WTC11 (cell line): Measurements from ENCODE around the gene LRRN3.

ENCODE experiments used
- EMX1 ChIP-seq: fragments of 250-450 bp; sonication (Bioruptor Pico); IDR thresholded peaks from 2 replicates; pipeline ENCODE4 v1.8.0; 2021; ENCODE audit warnings: mild to moderate bottlenecking
- JUN ChIP-seq: sonication (generic); formaldehyde crosslinking; IDR thresholded peaks from 2 replicates; pipeline ENCODE4 v1.8.0; 2023; ENCODE audit warnings: mild to moderate bottlenecking, missing genetic modification reagents
- TCF7 ChIP-seq: sonication (generic); formaldehyde crosslinking; IDR thresholded peaks from 2 replicates; pipeline ENCODE4 v1.8.0; 2022; ENCODE audit warnings: mild to moderate bottlenecking, low read depth, missing genetic modification reagents, moderate library complexity
- TP53 ChIP-seq: sonication (generic); formaldehyde crosslinking; IDR thresholded peaks from 2 replicates; pipeline ENCODE4 v1.8.1; 2023; ENCODE audit warnings: mild to moderate bottlenecking, missing genetic modification reagents
- TF ChIP-seq, protein P1 (sequence below): fragments of 200-600 bp; IDR thresholded peaks from 2 replicates; pipeline ENCODE4 v1.8.0; 2022; ENCODE audit warnings: antibody characterized with exemption
- TF ChIP-seq, protein P2 (sequence below): sonication (generic); formaldehyde crosslinking; IDR thresholded peaks from 2 replicates; pipeline ENCODE4 v1.8.0; 2022; ENCODE audit warnings: mild to moderate bottlenecking, missing genetic modification reagents
- TF ChIP-seq, protein P3 (sequence below): sonication (generic); formaldehyde crosslinking; conservative IDR thresholded peaks from 2 replicates; pipeline ENCODE4 v1.8.1; 2022; ENCODE audit warnings: mild to moderate bottlenecking, missing genetic modification reagents
- TF ChIP-seq, protein P4 (sequence below): sonication (generic); formaldehyde crosslinking; IDR thresholded peaks from 2 replicates; pipeline ENCODE4 v1.8.1; 2023; ENCODE audit warnings: mild to moderate bottlenecking, missing genetic modification reagents, moderate library complexity
- TF ChIP-seq, protein P5 (sequence below): sonication (generic); formaldehyde crosslinking; IDR thresholded peaks from 2 replicates; pipeline ENCODE4 v1.8.1; 2022; ENCODE audit warnings: low read depth, mild to moderate bottlenecking, moderate library complexity, missing genetic modification reagents, borderline replicate concordance
- TF ChIP-seq, protein P6 (sequence below): sonication (generic); formaldehyde crosslinking; IDR thresholded peaks from 2 replicates; pipeline ENCODE4 v1.8.1; 2023; ENCODE audit warnings: mild to moderate bottlenecking, missing genetic modification reagents, moderate library complexity

DNA sequence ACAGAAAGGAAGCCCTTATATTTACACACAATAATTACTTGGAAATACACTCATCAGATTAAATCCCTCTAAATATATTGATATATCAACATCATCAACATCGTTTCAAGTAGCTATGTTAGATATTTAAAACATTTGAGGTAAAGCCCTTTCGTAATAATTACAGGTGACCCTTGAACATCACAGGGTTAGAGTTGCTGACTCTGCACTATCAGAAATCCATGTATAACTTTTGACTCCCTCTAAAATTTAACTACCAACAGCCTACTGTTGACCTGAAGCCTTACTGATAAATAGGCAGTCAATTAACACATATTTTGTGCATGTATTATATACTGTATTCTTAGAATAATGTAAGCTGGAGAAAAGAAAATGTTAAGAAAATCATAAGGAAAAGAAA, 34.6 kb upstream of the LRRN3 start:
- TF ChIP-seq, protein P1, sequence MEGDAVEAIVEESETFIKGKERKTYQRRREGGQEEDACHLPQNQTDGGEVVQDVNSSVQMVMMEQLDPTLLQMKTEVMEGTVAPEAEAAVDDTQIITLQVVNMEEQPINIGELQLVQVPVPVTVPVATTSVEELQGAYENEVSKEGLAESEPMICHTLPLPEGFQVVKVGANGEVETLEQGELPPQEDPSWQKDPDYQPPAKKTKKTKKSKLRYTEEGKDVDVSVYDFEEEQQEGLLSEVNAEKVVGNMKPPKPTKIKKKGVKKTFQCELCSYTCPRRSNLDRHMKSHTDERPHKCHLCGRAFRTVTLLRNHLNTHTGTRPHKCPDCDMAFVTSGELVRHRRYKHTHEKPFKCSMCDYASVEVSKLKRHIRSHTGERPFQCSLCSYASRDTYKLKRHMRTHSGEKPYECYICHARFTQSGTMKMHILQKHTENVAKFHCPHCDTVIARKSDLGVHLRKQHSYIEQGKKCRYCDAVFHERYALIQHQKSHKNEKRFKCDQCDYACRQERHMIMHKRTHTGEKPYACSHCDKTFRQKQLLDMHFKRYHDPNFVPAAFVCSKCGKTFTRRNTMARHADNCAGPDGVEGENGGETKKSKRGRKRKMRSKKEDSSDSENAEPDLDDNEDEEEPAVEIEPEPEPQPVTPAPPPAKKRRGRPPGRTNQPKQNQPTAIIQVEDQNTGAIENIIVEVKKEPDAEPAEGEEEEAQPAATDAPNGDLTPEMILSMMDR: no peak
- TF ChIP-seq JUN (CRISPR knock-in tag) (no peak), EMX1 (no peak), TP53 (no peak), TCF7 (CRISPR knock-in tag) (no peak)
- TF ChIP-seq, protein P2, sequence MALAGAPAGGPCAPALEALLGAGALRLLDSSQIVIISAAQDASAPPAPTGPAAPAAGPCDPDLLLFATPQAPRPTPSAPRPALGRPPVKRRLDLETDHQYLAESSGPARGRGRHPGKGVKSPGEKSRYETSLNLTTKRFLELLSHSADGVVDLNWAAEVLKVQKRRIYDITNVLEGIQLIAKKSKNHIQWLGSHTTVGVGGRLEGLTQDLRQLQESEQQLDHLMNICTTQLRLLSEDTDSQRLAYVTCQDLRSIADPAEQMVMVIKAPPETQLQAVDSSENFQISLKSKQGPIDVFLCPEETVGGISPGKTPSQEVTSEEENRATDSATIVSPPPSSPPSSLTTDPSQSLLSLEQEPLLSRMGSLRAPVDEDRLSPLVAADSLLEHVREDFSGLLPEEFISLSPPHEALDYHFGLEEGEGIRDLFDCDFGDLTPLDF: no peak
- TF ChIP-seq, protein P3, sequence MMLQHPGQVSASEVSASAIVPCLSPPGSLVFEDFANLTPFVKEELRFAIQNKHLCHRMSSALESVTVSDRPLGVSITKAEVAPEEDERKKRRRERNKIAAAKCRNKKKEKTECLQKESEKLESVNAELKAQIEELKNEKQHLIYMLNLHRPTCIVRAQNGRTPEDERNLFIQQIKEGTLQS: no peak
- TF ChIP-seq, protein P4, sequence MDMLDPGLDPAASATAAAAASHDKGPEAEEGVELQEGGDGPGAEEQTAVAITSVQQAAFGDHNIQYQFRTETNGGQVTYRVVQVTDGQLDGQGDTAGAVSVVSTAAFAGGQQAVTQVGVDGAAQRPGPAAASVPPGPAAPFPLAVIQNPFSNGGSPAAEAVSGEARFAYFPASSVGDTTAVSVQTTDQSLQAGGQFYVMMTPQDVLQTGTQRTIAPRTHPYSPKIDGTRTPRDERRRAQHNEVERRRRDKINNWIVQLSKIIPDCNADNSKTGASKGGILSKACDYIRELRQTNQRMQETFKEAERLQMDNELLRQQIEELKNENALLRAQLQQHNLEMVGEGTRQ (CRISPR knock-in tag): no peak
- TF ChIP-seq, protein P5, sequence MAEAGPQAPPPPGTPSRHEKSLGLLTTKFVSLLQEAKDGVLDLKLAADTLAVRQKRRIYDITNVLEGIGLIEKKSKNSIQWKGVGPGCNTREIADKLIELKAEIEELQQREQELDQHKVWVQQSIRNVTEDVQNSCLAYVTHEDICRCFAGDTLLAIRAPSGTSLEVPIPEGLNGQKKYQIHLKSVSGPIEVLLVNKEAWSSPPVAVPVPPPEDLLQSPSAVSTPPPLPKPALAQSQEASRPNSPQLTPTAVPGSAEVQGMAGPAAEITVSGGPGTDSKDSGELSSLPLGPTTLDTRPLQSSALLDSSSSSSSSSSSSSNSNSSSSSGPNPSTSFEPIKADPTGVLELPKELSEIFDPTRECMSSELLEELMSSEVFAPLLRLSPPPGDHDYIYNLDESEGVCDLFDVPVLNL: no peak
- TF ChIP-seq, protein P6, sequence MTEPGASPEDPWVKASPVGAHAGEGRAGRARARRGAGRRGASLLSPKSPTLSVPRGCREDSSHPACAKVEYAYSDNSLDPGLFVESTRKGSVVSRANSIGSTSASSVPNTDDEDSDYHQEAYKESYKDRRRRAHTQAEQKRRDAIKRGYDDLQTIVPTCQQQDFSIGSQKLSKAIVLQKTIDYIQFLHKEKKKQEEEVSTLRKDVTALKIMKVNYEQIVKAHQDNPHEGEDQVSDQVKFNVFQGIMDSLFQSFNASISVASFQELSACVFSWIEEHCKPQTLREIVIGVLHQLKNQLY (CRISPR knock-in tag): no peak
